Fibroblast of skin of left biceps (primary cell): ENCODE data around the gene LGI4.

Experiments
- DNase-seq, 2 experiments: peaks; one replicate each; pipeline ENCODE4 v3.0.0-alpha.2; 2013; ENCODE audit warnings: low read depth in 2 of 2

The LGI4 gene

GRCh38 chr19:35134601-35135242, at the start of gene LGI4:
Gene LGI4 (minus strand): TSS chr19:35135059. CDS start chr19:35134680, 379 bp downstream.
- DNase-seq, result no peak

DNA sequence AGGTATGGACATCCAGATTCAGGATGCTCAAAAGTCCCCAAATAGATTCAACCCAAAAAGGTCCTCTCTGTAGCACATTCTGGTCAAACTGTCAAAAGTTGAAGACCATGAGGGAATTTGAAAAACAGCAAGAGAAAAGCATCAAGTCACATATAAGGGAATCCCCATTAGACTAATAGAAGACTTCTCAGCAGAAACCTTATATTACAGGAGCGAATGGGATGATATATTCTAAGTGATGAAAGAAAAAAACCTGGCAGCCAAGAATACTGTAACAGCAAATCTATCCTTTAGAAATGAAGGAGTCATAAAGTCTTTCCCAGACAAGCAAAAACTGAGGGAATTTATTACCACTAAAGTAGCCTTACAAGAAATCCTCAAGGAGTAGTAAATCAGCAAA, 49.4 kb upstream of the LGI4 start:
- DNase-seq, result no peak

GRCh38 chr19:35181387-35181786, 46.5 kb upstream of the LGI4 start:
- DNase-seq, result no peak

DNA sequence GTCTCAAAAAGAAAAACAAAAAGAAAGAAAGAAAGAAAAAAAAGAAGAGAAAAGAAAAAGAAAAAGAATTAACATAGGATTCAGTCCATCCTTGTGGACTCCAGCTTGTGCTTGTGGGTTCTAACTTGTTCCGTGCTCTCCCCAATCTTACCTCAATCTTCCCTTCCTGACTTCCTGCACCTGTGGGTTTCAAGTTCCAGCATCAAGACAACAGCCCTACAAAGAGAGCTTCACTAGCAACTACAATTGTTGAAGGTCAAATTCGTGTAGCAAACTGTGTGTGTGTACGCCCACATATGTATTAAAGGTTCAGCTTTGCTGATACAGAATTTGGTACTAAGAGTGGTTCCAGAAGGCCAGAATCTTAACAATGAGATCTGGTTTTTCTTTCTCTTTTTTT, 45.0 kb upstream of the LGI4 start:
- no peak for DNase-seq

- DNase-seq, result no peak
Measured at GRCh38 chr19:35178701-35179100, 43.8 kb upstream of the LGI4 start.

DNA sequence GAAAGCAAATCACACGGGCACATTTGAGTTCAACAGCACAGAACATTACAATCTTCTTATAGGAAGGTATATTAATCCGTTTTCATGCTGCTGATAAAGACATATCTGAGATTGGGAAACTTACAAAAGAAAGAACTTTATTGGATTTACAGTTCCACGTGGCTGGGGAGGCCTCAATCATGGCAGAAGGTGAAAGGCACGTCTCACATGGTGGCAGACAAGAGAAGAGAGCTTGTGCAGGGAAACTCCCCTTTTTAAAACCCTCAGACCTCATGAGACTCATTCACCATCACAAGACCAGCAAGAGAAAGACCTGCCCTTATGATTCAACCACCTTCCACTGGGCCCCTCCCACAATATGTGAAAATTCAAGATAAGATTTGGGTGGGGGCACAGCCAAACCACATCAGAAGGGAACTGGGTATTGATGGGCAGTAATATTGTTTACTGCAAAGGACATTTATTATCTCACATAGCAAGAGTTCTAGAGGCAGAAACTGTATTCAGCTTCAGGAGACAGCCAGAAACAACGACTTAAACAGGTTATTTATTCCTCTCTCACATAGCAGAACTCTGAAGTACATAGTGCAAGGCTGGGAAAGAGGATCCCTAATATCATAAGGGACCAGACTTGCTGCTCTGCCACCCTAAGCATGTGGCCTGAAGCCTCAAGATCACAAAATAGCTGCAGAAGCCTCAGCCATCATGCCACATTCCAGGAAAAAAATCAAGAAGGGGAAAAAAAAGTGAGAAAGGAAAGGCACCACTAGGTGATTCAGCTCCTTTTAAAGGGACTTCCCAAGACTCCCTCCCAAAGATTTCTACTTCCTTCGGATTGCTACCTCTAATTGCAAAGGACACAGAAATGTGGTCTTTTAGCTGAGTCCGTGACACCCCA, 42.8 kb upstream of the LGI4 start:
- DNase-seq, result no peak

- DNase-seq, result no peak
Measured at GRCh38 chr19:35176181-35176570, 41.3 kb upstream of the LGI4 start.

- DNase-seq, result no peak
Measured at GRCh38 chr19:35174226-35174625, 39.4 kb upstream of the LGI4 start.

DNA sequence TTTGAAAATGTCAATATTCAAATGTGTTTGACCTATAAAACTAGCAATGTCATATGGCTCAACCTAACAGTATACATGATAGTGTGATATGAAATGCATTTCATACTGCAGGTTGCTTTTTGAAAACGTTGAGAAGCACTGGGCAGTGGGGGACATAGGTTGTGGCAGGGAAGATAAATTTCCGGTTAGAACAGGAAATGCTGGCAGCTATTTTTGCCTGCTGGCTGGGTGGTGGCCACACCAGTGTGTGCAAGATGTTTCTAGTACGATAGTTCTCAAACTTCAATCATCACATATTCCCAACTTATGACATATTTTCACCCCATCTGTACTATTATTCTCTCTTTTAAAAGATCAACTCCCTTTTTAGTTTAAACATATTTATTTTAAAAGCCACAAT, 36.9 kb upstream of the LGI4 start:
- no peak for DNase-seq

- no peak for DNase-seq
Measured at GRCh38 chr19:35170359-35171061, 35.7 kb upstream of the LGI4 start.

GRCh38 chr19:35169221-35169995, 34.5 kb upstream of the LGI4 start:
- DNase-seq, result no peak

- no peak for DNase-seq
Measured at GRCh38 chr19:35168196-35168595, 33.3 kb upstream of the LGI4 start.

DNA sequence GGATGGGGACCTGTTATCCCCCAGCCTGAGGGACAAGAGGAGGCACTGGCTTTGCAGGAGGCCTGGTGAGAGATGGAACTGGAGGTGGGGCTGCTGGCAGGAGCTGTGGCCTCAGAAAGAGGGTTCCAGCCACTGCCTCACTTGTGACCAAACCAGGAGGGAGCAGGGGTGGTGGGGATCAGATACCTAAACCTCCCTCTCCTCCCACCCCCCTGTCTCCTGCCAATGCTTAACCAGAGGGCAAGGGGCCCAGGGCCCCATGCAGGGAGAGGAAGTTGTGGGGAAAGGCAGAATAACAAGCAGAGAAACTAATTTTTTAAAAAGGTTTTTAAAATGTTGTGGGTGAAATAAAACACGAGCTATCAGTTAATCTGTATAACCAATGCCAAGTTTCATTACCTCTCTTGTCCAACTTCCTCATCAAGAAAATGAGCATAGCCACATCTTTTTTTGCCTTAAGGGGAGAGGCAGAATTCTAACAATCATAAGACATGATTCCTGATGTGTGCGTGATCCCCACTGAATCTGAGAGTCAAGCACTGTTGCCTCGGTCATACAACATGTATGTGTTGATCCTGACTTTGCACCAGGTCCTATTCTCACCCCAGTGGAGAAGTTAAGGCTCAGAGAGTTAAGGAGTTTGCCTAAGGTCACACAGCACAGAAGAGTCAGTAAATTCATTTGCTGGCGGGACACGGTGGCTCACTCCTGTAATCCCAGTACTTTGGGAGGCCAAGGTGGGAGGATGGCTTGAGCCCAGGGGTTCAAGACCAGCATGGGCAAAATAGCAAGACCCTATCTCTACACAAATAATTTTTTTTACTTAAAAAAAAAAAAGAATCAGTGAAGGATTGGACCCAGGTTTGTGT, 32.6 kb upstream of the LGI4 start:
- DNase-seq, result no peak

DNA sequence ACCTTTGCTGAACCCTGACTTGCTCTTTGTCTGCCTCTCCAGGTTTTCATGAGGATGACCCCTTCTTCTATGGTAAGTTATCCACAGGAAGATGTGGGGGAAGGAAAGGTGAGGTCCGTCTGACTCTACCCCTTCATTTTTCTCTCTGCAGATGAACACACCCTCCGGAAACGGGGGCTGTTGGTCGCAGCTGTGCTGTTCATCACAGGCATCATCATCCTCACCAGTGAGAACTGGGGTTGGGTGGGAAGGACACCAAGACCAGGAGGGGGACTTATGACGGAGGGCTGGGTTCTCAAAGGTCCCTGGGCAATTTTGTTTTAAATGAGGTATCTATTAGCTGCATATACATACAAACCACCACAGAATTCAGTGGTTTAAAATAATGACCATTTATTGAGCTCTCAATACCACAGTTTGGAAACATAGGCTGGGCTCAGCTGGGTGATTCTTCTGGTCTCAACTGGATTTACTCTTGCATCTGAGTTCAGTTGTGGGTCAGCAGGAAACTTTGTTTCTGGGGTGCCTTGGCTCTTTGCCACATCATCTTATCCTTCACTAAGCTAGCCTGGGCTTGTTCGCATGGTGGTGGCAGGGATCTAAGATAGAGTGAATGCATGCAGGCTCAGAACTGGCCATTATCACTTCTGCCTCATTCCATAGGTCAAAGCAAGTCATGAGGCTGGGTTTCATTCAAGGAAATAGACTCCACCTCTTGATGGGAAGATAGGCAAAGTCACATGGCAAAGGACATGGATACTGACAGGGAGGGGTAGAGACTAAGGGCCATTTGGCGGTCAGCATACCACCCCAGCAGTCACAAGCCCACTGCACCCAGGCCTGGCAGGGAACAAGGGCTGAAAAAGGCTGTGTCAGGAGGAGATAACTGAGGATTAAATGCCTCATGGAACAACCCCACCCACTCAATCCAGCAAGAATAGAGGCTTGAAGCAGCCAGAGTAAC, 31.5 kb upstream of the LGI4 start:
- no peak for DNase-seq

- no peak for DNase-seq
Measured at GRCh38 chr19:35165200-35166058, 30.6 kb upstream of the LGI4 start.

DNA sequence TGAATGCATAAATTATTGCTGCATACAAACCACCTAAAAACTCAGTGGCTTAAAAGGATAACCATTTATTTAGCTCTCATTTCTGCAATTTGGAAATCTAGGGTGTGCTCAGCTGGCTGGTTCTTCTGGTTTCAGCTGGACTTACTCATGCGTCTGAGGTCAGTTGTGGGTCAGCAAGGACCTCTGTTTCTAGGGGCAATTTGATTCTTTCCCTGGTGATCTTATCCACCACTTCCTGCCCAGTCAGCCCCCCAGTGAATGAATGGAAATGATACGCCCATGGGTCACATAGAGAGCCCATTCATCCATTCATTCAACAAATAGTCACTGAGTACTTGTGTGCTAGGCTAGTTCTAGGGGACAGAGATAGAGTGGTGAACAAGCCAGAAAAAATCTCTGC, 29.6 kb upstream of the LGI4 start:
- DNase-seq, result no peak

DNA sequence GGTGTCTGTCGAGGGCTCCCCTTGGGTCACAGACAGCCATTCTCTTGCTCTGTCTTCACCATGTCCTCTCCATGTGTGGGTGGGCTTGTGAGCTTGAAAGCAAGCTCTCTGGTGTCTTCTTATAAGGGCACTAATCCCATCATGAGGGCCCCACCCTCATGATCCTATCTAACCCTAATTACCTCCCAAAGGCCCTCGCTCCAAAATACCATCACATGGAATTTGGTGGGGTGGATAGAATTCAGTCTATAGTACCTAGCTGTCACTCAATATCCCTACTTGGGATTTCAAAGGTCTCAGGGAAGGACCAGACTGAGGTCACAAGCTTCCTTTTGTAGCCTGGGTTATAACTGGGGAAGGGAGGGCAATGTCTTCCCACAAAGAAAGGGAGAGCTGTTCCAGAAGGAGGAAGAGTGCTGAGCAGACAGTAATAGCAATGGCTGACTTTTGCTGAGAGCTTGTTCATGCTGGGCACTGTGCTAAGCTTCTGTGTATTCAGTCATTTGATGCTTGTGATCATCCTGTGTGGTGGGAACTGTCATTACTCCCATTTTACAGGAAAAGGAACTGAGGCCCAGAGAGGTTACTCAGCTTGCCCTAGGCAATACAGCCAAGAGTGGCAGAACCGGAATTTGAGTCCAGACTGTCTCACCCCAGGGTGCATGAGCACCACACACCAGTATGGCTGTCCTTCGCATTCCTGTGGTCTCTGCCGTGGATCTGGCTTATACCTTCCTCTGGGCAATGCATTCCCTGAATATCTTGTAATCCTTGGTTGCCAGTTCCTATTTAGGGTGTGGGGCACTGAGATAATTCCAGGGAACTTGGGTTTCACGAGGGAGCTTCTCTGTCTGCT, 27.8 kb upstream of the LGI4 start:
- no peak for DNase-seq

DNA sequence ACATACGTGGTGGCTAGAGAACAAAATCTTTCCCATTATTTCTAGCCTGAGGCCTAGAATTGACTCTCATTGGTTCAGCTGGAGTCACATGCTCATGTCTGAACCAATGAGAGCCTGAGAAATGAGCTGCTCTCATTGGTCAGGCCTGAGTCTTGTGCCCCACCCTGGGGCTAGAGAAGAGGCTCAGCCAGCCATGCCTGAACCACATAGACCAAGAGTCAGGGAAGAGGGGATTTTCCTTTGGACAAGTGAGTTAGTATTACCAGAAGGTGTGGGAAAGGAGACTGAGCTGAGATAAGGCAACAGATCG, 26.5 kb upstream of the LGI4 start:
- DNase-seq, result no peak
